Breast epithelium (tissue), 4 donors: Measurements from ENCODE around the gene CCDC188. TPM values are rescaled to one million over a fixed set of nuclear protein-coding genes. Genes with fewer than 3 reads are reported as not detected.

Source experiments
- DNase-seq, 2 donors: peaks; one replicate each; pipeline ENCODE4 v3.0.0-alpha.2; 2019; ENCODE audit warnings: low spot score in 2 of 2
- H3K27ac ChIP-seq, 2 donors: fragments of 200-600 bp; sonication (generic) in 1 of 2; one replicate each; pipeline ENCODE4 v1.5.1; 2016 to 2019; ENCODE audit warnings: mild to moderate bottlenecking in 1 of 2
- H3K27me3 ChIP-seq, 2 donors: fragments of 200-600 bp; sonication (generic) in 1 of 2; one replicate each; pipeline versions ENCODE4 v1.5.1 to v1.6.0; 2017 to 2019; ENCODE audit warnings: control low read depth in 1 of 2, mild to moderate bottlenecking in 1 of 2
- H3K36me3 ChIP-seq: fragments of 200-600 bp; one replicate; pipeline ENCODE4 v1.5.1; 2019
- H3K4me1 ChIP-seq, 2 donors: fragments of 200-600 bp; sonication (generic); one replicate each; pipeline ENCODE4 v1.5.1; 2016 to 2019; ENCODE audit warnings: control low read depth in 1 of 2
- H3K4me3 ChIP-seq, 3 donors: fragments of 200-600 bp; sonication (generic); 1 replicate in 2 of 3; 2 replicates in 1 of 3; pipeline ENCODE4 v1.5.1; 2016 to 2019; ENCODE audit warnings: mild to moderate bottlenecking in 3 of 3, moderate library complexity in 2 of 3
- H3K9me3 ChIP-seq, 2 donors: fragments of 200-600 bp; sonication (generic) in 1 of 2; one replicate each; pipeline ENCODE4 v1.5.1; 2016 to 2019; ENCODE audit warnings: control low read depth in 1 of 2
- CTCF ChIP-seq, 3 donors: fragments of 450-650 bp; IDR thresholded peaks; one replicate each; pipeline ENCODE4 v1.5.1; 2016 to 2017; ENCODE audit warnings: antibody characterized with exemption in 3 of 3, mild to moderate bottlenecking in 3 of 3, moderate library complexity in 3 of 3
- POLR2A ChIP-seq: fragments of 450-650 bp; IDR thresholded peaks from one replicate; pipeline ENCODE4 v1.6.1; 2016; ENCODE audit warnings: antibody characterized with exemption, mild to moderate bottlenecking, moderate library complexity
- POLR2AphosphoS5 ChIP-seq, 3 donors: sonication (generic); formaldehyde crosslinking; IDR thresholded peaks; one replicate each; pipeline ENCODE4 v1.6.1; 2017; ENCODE audit warnings: antibody characterized with exemption in 3 of 3
- intact Hi-C: fragments of 100-400 bp; cut with DNase I; formaldehyde crosslinking; loops from one replicate; pipeline ENCODE4 v1.15.1; 2023; ENCODE audit warnings: low total_unique reads
- total RNA-seq, 3 donors: library from RNA; depleted of rRNA; stranded (reverse); fragments of >200 nt; gene quantifications; one replicate each; pipeline ENCODE4 v1.1.0, GENCODE V29; 2016

CCDC188 gene
- total RNA-seq, 3 donors from 2014 or later: 0.66 TPM; not detected in 2

- TF ChIP-seq POLR2A (no peak), POLR2AphosphoS5 (IDR thresholded peaks at IDR 0.05) (no peak), CTCF (IDR thresholded peaks at IDR 0.05) (no peak)
- Histone ChIP-seq H3K4me3 (no peak overlapping the region), H3K4me1 (peaks cover 7 to 10% of the 10 kb centered on the region in 2 donors), H3K27me3 (no peaks in the 10 kb centered on the region), H3K9me3 (no peaks in the 10 kb centered on the region), H3K27ac (no peak overlapping the region), H3K36me3 (no peaks in the 10 kb centered on the region)
- DNase-seq: no peak
- intact Hi-C loops: no loop called here
Measured at GRCh38 chr22:20129747-20130014, 21.2 kb downstream of the CCDC188 start.

- Histone ChIP-seq H3K9me3 (no peaks in the 10 kb centered on the region), H3K4me1 (peaks cover 7 to 10% of the 10 kb centered on the region in 2 donors), H3K4me3 (no peak overlapping the region), H3K27me3 (no peaks in the 10 kb centered on the region), H3K27ac (no peak overlapping the region), H3K36me3 (no peaks in the 10 kb centered on the region)
- TF ChIP-seq POLR2A (no peak), CTCF (IDR thresholded peaks at IDR 0.05) (no peak), POLR2AphosphoS5 (IDR thresholded peaks at IDR 0.05) (no peak)
- intact Hi-C loops: no loop called here
- no peak for DNase-seq
Measured at GRCh38 chr22:20128902-20129746, 21.7 kb downstream of the CCDC188 start.

GRCh38 chr22:20128619-20128901, 22.3 kb downstream of the CCDC188 start:
- Histone ChIP-seq H3K9me3 (no peaks in the 10 kb centered on the region), H3K27ac (no peak overlapping the region), H3K4me3 (no peak overlapping the region), H3K4me1 (peaks cover 7 to 10% of the 10 kb centered on the region in 2 donors), H3K36me3 (no peaks in the 10 kb centered on the region), H3K27me3 (no peaks in the 10 kb centered on the region)
- no peak for DNase-seq
- TF ChIP-seq CTCF (IDR thresholded peaks at IDR 0.05) (no peak), POLR2A (no peak), POLR2AphosphoS5 (IDR thresholded peaks at IDR 0.05) (no peak)
- intact Hi-C loops: no loop called here

GRCh38 chr22:20127869-20128618, 22.8 kb downstream of the CCDC188 start:
- Histone ChIP-seq H3K9me3 (no peaks in the 10 kb centered on the region), H3K4me3 (no peak overlapping the region), H3K4me1 (peaks cover 5 to 7% of the 10 kb centered on the region in 2 donors), H3K36me3 (no peaks in the 10 kb centered on the region), H3K27ac (no peak overlapping the region), H3K27me3 (no peaks in the 10 kb centered on the region)
- intact Hi-C loops: no loop called here
- TF ChIP-seq POLR2AphosphoS5 (IDR thresholded peaks at IDR 0.05) (no peak), CTCF (IDR thresholded peaks at IDR 0.05) (no peak), POLR2A (no peak)
- no peak for DNase-seq

GRCh38 chr22:20127318-20127868, 23.5 kb downstream of the CCDC188 start:
- TF ChIP-seq POLR2A (no peak), CTCF (IDR thresholded peaks at IDR 0.05) (no peak), POLR2AphosphoS5 (IDR thresholded peaks at IDR 0.05) (no peak)
- no peaks in the 10 kb centered on the region for H3K9me3 ChIP-seq
- no peaks in the 10 kb centered on the region for H3K27me3 ChIP-seq
- intact Hi-C loops: no loop called here
- no peak overlapping the region for H3K27ac ChIP-seq
- no peak for DNase-seq
- H3K4me3 ChIP-seq: no peak overlapping the region
- H3K4me1 ChIP-seq: peaks cover 0 to under 1% of the 10 kb centered on the region in 2 donors
- H3K36me3 ChIP-seq: no peaks in the 10 kb centered on the region
